OCI-LY1 (cell line): ENCODE results near the gene GOLGB1.

Experiments used
- H2AFZ ChIP-seq: fragments of 200-600 bp; sonication (generic), shearing (Covaris generic); 2 replicates; pipeline ENCODE4 v1.6.0; 2014; ENCODE audit warnings: antibody characterized with exemption, mild to moderate bottlenecking, low read length
- H3F3A ChIP-seq: fragments of 200-600 bp; sonication (generic), shearing (Covaris generic); 2 replicates; pipeline ENCODE4 v1.6.0; 2014; ENCODE audit warnings: mild to moderate bottlenecking, antibody characterized with exemption, low read length, moderate library complexity; ENCODE audit not compliant: insufficient read depth
- H3K27ac ChIP-seq: fragments of 200-600 bp; sonication (generic); 2 replicates; pipeline ENCODE4 v1.5.1; 2014; ENCODE audit warnings: low read length, mixed run types, mild to moderate bottlenecking, low read depth; ENCODE audit not compliant: poor library complexity, severe bottlenecking
- H3K27me3 ChIP-seq: fragments of 200-600 bp; sonication (generic); 2 replicates; pipeline ENCODE4 v1.6.0; 2014; ENCODE audit warnings: antibody characterized with exemption, mild to moderate bottlenecking, low read length, moderate library complexity; ENCODE audit not compliant: insufficient read depth
- H3K36me3 ChIP-seq: fragments of 200-600 bp; sonication (generic); 2 replicates; pipeline ENCODE4 v1.6.1; 2014; ENCODE audit warnings: mild to moderate bottlenecking, antibody characterized with exemption, low read length, moderate library complexity, mixed read lengths; ENCODE audit not compliant: insufficient read depth
- H3K4me1 ChIP-seq: fragments of 200-600 bp; sonication (generic); 2 replicates; pipeline ENCODE4 v1.5.1; 2014; ENCODE audit warnings: mild to moderate bottlenecking, low read length, moderate library complexity; ENCODE audit not compliant: insufficient read depth, severe bottlenecking
- H3K4me2 ChIP-seq: fragments of 200-600 bp; sonication (generic), shearing (Covaris generic); 2 replicates; pipeline ENCODE4 v1.6.1; 2014; ENCODE audit warnings: low read length
- H3K4me3 ChIP-seq: fragments of 200-600 bp; sonication (generic); 2 replicates; pipeline ENCODE4 v1.5.1; 2014; ENCODE audit warnings: low read length, low read depth, mild to moderate bottlenecking, mixed read lengths; ENCODE audit not compliant: poor library complexity, severe bottlenecking
- H3K79me2 ChIP-seq: fragments of 200-600 bp; shearing (Covaris generic); 2 replicates; pipeline ENCODE4 v1.6.1; 2016; ENCODE audit warnings: mixed run types, low read length, mixed read lengths; ENCODE audit not compliant: insufficient read depth
- H3K9ac ChIP-seq: fragments of 200-600 bp; sonication (generic), shearing (Covaris generic); 2 replicates; pipeline ENCODE4 v1.6.1; 2014; ENCODE audit warnings: mild to moderate bottlenecking, low read length, mixed read lengths
- H3K9me2 ChIP-seq: fragments of 200-600 bp; sonication (generic), shearing (Covaris generic); 2 replicates; pipeline ENCODE4 v1.6.1; 2014; ENCODE audit warnings: low read depth, mild to moderate bottlenecking, low read length, mixed read lengths
- H3K9me3 ChIP-seq: fragments of 200-600 bp; shearing (Covaris generic); 2 replicates; pipeline ENCODE4 v1.6.1; 2014; ENCODE audit warnings: low read length, mixed read lengths
- H4K20me1 ChIP-seq: fragments of 200-600 bp; sonication (generic), shearing (Covaris generic); 2 replicates; pipeline ENCODE4 v1.6.0; 2016; ENCODE audit warnings: mild to moderate bottlenecking, low read length; ENCODE audit not compliant: insufficient read depth
- CTCF ChIP-seq: fragments of 200-600 bp; sonication (generic), shearing (Covaris generic); IDR thresholded peaks from 2 replicates; pipeline ENCODE4 v1.5.1; 2017; ENCODE audit warnings: mild to moderate bottlenecking, antibody characterized with exemption, low read length, moderate library complexity, mixed read lengths
- EZH2 ChIP-seq: fragments of 200-600 bp; sonication (generic), shearing (Covaris generic); IDR thresholded peaks from 2 replicates; pipeline ENCODE4 v1.8.0; 2017; ENCODE audit warnings: borderline replicate concordance, mixed run types, mild to moderate bottlenecking, antibody characterized with exemption, low read length, moderate library complexity, mixed read lengths

GOLGB1 gene

GRCh38 chr3:121648219-121648958, 101.2 kb downstream of the GOLGB1 start:
- TF ChIP-seq EZH2, result no peak
- no peak for TF ChIP-seq CTCF
- H3K36me3 ChIP-seq, result peaks cover 72% of the 10 kb centered on the region

GRCh38 chr3:121645054-121645453, 104.5 kb downstream of the GOLGB1 start:
- Histone ChIP-seq H3K36me3 (peaks cover 67% of the 10 kb centered on the region), H3K4me3 (no peak overlapping the region), H3K9me2 (no peaks in the 10 kb centered on the region), H3K27ac (no peak overlapping the region), H3F3A (no peaks in the 10 kb centered on the region), H3K27me3 (no peaks in the 10 kb centered on the region), H3K79me2 (0 out of 2 replicates have a peak, but pooled peaks cover 2% of the 10 kb centered on the region), H3K9ac (no peak overlapping the region), H3K4me2 (no peak overlapping the region), H4K20me1 (no peaks in the 10 kb centered on the region), H3K4me1 (no peaks in the 10 kb centered on the region), H2AFZ (no peak overlapping the region), H3K9me3 (no peaks in the 10 kb centered on the region)
- TF ChIP-seq EZH2 (no peak), CTCF (no peak)

More at GRCh38 chr3:121648219-121648958, 101.2 kb downstream of the GOLGB1 start:
- Histone ChIP-seq H3K4me1 (no peaks in the 10 kb centered on the region), H3F3A (no peaks in the 10 kb centered on the region), H3K4me3 (no peak overlapping the region), H3K9me2 (no peaks in the 10 kb centered on the region), H3K9ac (no peak overlapping the region), H4K20me1 (no peaks in the 10 kb centered on the region), H3K9me3 (no peaks in the 10 kb centered on the region), H3K27ac (no peak overlapping the region), H2AFZ (no peak overlapping the region), H3K27me3 (no peaks in the 10 kb centered on the region), H3K4me2 (no peak overlapping the region), H3K79me2 (0 out of 2 replicates have a peak, but pooled peaks cover 2% of the 10 kb centered on the region)

GRCh38 chr3:121642601-121643314, 106.8 kb downstream of the GOLGB1 start:
- Histone ChIP-seq H3K27me3 (no peaks in the 10 kb centered on the region), H3K79me2 (no peaks in the 10 kb centered on the region), H3K27ac (no peak overlapping the region), H3K36me3 (peaks cover 78% of the 10 kb centered on the region), H3K9me3 (no peaks in the 10 kb centered on the region), H3K4me1 (no peaks in the 10 kb centered on the region), H3K4me3 (no peak overlapping the region), H3K4me2 (no peak overlapping the region), H3K9me2 (no peaks in the 10 kb centered on the region), H3K9ac (no peak overlapping the region), H2AFZ (no peak overlapping the region), H4K20me1 (no peaks in the 10 kb centered on the region), H3F3A (no peaks in the 10 kb centered on the region)
- TF ChIP-seq EZH2 (no peak), CTCF (no peak)
